Cardiac fibroblast (primary cell): ENCODE measurements around the gene ARMC5.
"Not testable (repeated sequence)": the region's sequence is repeated elsewhere in the genome, so short reads cannot be mapped to it uniquely, and the experiment has no call there.

ENCODE experiments used
- DNase-seq, 2 donors: peaks; one replicate each; pipeline versions ENCODE4 v3.0.0 to v3.0.0-alpha.2; 2010; ENCODE audit warnings: low read depth in 2 of 2
- H3K4me3 ChIP-seq, 2 donors: replicated peaks in 1 of 2; 1 replicate in 1 of 2; 2 replicates in 1 of 2; pipeline ENCODE4 v1.5.1; 2011; ENCODE audit warnings: low read depth in 2 of 2, low read length in 2 of 2, mild to moderate bottlenecking in 2 of 2, moderate library complexity in 1 of 2
- CTCF ChIP-seq: IDR thresholded peaks from one replicate; pipeline ENCODE4 v1.5.1; 2011; ENCODE audit warnings: low read depth, mild to moderate bottlenecking, low read length, inconsistent platforms

Gene ARMC5

GRCh38 chr16:31430380-31431052 is 28.8 kb upstream of the ARMC5 start:
- no peak for DNase-seq
- no peak for TF ChIP-seq CTCF
- no peak overlapping the region for H3K4me3 ChIP-seq

DNA sequence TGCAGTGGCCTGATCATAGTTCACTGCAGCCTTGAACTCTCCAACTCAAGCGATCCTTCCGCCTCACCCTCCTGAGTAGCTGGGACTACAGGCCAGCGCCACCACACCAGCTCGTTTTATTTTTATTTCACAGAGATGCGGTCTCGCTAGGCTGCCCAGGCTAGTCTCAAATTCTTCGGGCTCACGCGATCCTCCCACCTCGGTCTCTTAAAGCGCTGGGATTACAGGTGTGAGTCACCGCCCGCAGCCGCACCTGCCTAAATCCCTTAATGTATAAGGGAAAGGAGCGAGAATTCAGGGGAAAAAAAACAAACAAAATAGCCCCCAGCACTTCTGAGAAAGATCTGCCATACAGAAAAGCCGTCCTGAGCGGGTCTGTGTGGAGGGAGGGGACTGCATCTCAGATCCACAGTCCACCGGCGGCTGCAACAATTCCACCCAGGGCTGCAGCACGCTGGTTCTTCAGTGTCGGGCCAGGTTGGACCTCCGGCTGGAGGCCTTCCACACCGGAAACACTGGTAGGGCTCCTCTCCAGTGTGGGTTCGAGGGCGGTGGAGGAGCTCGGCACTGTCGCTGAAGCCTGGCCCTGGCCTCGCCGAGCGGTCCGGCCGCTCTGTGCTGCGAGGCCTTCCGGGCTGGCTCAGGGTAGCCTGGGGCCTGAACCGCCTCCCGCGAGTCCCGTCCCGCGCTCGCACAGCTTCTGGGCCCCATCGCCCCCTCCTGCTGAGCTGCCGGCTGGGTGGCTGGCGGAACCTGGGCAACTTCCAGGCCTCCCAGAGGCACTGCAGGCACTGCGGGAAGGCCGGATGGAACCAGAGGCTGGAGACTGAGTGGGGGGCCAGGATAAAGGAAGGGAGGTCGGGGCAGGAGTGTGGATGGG is 23.7 kb upstream of the ARMC5 start:
- no peak for TF ChIP-seq CTCF
- DNase-seq: no peak
- no peak overlapping the region for H3K4me3 ChIP-seq

GRCh38 chr16:31436221-31437045 is 22.9 kb upstream of the ARMC5 start:
- DNase-seq: no peak
- H3K4me3 ChIP-seq: no peak overlapping the region
- TF ChIP-seq CTCF: no peak

DNA sequence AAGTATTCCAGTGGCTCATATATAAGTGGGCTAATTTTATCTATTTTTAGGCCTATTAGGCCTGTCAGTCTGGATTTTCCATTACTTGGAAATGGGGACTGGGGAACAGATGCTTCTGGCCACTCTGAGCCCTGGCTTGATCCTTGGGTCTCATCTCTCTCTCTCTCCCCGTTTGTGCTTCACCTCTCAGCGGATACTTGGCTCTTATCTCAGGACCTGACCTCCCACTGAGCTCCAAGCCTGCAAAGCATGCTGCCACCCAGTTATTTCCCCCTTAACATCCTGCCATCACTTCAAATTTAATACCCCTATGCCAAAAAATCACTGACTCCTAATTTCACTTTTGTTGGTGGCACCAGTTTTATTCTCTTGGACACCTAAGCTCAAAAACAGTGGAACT is 20.9 kb upstream of the ARMC5 start:
- DNase-seq: no peak
- no peak overlapping the region for H3K4me3 ChIP-seq
- no peak for TF ChIP-seq CTCF

DNA sequence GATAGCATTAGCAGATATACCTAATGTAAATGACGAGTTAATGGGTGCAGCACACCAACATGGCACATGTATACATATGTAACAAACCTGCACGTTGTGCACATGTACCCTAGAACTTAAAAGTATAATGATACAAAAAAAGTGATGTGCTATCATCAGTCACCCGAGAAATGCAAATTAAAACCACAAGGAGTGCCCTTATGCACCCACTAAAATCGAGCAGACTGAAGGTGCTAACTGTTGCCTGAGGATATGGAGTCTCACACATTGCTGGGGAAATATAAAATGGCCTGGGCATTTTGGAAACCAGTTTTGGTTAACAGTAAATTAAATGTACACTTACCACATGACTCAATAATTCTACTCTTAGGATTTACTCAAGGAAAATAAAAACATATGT is 20.3 kb upstream of the ARMC5 start:
- H3K4me3 ChIP-seq, DNase-seq: not testable (repeated sequence)

- TF ChIP-seq CTCF: no peak
- H3K4me3 ChIP-seq: no peak overlapping the region
- DNase-seq: no peak
Observed at GRCh38 chr16:31439519-31439918, 19.8 kb upstream of the ARMC5 start.
